GM21529 (cell line): ENCODE measurements around the gene GPI.

Source experiments
- ATAC-seq: cut with Tn5 transposase; IDR thresholded peaks from one replicate; pipeline ENCODE4 v1.9.1; 2021; ENCODE audit not compliant: unreplicated experiment

GPI gene

DNA sequence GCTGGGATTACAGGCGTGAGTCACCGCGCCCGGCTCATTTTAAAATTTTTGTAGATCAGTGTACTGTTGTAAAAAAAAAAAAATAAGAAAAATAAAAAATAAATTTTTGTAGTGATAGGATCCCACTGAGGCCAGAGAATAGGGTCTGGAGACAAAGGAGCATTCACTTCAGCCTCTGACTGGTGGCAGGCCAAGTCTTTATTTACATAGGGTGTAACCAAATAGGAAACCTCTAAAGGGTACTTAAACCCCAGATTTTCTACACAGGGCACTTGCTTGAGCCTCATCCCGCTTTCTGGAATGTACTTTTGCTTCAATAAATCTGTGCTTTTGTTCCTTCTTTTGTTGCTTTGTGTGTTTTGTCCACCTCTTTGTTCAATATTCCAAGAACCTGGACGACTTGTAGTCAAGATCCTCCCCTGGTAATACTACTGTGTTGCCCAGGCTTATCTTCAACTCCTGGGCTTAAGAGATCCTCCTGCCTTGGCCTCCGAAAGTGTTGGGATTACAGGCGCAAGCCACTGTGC lies 37.1 kb downstream of the GPI start:
- ATAC-seq: no peak

DNA sequence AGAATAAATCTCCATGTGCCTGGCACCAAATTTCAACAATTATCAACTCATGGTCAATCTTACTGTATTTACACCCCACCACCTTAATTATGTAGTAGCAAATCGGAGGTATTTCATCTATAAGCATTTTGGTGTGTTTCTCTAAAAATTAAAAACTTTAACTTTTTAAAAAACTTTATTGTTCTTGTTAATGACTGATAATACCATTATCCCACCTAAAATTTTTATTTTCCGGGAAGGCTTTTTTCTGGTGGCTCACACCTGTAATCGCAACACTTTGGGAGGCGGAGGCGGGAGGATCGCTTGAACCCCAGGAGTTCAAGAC lies 38.8 kb downstream of the GPI start:
- peak; percentile 6 for ATAC-seq

DNA sequence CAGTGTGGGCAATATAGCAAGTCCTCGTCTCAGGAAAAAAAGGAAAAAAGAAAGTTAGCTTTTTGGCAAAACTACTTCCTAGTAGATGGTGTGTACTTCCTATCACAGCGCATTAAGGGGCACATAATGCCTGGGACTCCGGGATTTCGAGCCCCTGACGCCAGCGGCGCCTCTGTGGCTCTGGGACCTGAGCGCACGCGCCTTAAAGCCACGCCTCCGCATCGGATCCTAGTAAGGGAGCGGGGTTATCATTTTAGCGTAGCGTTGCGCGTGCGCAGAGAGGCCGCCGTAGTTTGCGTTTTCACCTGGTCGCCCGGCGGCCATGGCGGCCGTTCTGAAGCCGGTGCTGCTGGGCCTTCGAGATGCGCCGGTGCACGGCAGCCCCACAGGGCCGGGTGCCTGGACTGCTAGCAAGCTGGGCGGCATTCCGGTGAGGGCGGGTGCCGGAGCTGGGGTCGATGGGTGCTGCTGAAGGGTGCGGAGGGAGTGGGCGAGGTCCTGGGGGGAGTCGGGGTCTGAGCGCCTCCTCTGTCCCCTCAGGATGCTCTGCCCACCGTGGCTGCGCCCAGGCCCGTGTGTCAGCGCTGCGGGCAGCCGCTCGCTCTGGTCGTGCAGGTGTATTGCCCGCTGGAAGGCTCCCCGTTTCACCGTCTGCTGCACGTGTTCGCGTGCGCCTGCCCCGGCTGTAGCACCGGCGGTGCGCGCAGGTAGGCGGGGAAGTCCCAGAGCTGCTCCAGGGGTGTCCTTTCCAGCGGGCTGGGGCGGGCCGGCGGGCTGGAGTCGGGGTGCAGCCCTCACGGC lies 39.3 kb downstream of the GPI start, which contains the start of gene PDCD2L:
Gene PDCD2L, plus strand, starts transcription at position 291 of the 801 bp plus-strand sequence. Its CDS starts 32 bp downstream, at position 323.
- peak; percentile 75 for ATAC-seq

DNA sequence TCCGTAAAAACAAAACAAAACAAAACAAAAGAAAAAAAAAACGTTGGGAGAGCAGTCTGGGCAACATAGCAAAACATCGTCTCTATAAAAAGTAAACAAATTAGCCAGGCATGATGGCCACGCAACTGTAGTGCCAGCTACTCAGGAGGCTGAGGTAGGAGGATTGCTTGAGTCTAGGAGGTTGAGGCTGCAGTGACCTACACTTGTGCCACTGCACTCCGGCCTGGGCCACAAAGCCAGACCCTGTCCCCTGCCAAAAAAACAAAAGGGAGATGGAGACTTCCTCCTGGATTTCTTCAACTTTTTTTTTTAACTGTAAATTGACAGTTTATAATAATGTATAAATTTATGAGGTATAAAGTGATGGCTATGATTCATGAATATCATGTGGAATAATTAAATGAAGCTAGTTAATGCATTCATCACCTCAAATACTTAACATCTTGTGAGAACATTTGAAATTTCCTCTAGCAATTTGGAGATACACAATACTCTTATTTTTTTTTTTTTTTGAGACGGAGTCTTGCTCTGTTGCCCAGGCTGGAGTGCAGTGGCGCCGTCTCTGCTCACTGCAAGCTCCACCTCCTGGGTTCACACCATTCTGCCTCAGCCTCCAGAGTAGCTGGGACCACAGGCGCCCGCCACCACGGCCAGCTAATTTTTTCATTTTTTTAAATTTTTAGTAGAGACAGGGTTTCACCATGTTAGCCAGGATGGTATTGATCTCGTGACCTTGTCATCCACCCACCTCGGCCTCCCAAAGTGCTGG lies 41.1 kb downstream of the GPI start:
- ATAC-seq: no peak

DNA sequence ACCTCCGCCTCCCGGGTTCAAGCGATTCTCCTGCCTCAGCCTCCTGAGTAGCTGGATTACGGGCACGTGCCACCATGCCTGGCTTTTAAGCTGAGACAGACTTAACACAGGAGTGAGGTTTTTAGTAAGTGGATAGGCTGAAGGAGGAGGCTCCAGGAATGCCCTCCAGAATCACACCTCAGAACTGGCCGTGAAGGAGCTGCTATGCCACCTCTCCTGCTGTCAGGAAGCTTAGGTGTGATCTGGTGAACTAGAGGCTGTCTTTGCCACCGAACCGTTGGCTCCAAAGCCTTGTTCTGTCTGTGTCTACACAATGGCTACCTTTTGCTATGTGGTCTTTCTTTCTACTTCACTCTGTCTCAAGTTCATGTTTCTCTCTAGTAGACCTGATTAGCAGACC lies 43.4 kb downstream of the GPI start:
- ATAC-seq: no peak

DNA sequence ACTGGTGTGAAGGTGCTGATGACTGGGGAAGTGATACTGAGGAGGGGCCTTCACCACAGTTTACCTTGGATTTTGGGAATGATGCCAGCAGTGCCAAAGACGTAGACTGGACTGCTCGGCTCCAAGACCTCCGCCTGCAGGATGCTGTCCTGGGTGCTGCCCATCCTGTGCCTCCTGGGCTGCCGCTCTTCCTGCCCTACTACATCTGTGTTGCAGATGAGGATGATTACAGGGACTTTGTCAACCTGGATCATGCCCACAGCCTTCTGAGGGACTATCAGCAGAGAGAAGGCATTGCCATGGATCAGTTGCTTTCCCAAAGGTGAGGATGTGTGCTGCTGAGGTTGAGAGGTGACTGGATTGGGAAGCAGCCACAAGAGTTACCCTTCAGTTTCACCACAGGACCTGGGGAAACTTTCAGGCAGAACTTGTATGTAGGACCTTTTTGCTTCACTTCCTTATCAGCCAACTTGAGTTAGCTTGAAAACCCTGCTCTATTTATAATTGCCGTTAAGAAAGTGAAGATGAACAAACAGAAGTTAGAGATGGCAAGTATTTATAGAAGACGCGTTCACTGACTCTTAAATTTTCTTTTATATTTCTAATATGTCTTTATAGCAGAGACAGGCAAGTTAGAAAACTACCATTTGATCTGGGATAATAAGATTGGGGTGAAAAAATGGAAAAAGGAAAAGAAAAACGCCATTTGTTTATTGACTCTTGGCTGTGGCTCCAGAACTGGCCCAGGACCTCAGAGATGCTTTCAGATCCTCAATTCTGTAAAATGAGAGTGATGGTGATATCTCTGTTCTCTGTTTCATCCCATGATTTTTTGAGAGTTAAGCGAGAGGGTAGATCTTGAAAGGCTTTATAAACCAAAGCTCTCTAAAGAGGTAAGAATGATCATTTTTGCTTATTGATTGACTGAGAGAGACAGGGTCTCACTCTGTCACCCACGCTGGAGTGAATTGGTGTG lies 44.5 kb downstream of the GPI start:
- ATAC-seq: peak; percentile 68

DNA sequence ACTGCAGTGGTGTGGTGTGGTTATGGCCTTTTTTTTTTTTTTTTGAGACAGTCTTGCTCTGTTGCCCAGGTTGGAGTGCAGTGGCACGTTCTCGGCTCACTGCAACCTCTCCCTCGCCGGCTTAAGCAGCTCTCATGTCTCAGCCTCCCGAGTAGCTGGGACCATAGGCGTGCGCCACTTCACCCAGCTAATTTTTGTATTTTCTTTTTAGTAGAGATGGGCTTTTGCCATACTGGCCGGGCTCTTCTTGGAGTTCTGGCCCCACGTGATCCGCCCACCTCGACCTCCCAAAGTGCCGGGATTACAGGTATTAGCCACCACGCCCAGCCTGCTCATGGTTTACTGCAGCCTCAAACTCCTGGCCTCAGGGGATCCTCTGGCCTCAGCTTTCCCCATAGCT lies 46.2 kb downstream of the GPI start:
- ATAC-seq: no peak

DNA sequence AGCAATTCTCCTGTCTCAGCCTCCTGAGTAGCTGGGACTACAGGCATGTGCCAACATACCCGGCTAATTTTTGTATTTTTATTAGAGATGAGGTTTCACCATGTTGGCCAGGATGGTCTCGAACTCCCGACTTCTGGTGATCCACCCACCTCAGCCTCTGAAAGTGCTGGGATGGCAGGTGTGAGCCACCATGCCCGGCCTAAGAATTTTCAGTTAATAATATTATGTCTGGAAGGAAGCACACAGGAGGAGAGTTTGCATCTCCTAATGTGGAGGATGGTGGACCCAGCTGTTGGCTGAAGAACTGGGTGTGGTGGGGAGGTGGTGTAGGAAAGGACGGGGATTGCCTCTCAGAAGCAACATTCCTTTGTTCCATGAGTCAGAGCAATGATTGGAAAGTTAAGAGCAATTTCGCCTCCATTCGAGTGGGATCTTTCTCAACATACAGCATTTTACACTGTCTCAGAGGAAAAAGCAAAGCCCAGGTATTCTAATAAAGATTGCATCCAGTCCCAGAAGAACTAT lies 51.1 kb downstream of the GPI start:
- no peak for ATAC-seq

DNA sequence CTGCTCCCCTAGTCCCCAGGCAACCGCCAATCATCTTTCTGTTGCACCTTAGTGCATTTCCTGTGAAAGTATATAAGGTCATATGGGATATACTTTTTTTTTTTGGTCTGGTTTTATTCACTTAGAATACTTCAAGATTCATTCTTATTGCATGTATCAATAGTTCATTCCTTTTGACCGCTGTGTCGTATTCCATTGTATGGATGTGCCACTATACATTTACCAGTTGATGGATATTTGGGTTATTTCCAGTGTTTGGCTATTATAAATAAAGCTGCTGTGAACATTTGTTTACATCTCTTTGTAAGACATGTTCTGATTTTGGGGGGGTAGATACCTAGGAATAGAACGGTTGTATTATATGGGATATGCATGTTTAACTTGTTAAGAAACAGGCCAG lies 53.3 kb downstream of the GPI start:
- no peak for ATAC-seq

DNA sequence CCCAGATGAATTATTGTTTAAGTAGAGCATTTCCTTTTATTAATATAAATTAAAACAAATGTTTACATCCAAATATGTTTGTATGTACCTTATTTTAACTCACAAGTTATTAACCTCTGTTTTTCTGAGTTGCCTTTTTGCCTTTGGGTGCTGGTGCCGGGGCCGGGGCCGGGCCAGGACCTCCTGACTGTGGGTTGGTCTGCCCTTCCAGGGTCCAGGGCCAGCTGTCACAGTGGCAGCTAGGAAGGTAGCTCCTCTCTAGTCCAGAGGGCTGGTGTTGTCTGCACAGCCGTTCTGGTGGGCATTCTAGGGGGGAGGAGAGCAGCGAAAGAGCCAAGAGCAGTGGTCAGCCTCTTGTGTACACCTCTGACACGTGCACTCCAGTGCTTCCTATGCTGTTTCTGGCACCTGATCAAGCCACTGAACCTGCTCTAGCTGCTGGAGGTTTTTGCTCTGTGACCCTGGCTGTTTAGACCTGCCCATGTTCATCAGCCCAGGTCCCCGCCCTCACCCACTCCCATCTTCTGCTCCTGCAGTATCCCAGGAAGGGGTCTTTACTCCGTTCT lies 61.2 kb downstream of the GPI start:
- ATAC-seq: no peak

DNA sequence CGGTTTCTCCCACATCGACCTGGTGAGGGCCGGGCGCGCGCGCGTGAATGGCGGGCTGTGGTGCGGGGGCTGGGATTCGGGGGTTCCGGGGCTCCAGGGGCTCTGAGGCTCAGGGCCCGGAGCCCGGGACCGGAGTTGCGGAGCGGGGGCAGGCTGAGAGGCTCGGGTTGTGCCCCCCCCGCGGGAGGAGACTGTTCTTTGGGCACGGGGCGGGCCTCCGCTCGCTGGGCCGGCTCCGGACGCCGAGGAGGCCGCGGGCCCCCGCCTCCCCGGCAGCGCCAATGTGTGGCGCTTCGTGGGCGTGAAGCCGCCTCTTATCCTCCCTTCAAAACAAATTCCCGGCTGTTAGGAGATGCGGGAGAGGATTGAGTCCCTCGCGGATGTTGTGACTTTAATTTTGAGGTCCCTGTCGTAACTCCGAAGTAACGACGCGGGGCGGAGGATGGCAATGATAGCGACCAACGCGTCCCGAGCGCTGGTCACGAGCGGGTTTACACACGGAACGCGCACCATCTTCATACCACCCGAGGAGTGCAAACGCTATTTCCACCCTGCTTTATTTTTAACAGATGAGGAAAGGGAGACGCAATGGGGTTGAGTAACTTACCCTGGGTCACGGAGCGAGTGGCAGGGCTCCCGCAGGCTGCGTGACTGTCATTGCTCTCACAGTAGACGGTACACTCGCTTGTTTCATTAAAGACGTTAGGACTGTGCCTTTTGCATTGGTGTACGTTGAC lies 63.7 kb downstream of the GPI start:
- peak; percentile 49 for ATAC-seq

DNA sequence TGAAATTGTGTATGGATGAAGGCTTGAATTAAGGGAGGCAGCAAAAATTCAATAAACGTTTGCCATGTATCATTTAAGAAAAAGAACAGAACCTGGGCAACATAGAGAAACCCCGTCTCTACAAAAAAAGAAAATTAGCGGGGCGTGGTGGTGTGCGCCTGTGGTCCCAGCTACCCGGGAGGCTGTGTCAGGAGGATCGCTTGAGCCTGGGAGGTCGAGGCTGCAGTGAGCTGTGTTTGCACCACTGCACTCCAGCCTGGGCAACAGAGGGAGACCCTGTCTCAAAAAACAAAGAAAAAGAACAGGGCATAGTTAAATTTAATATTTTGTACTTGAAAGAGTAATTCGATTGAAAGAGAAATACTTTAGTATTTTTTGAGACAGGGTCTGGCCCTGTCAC lies 64.6 kb downstream of the GPI start:
- ATAC-seq: no peak

DNA sequence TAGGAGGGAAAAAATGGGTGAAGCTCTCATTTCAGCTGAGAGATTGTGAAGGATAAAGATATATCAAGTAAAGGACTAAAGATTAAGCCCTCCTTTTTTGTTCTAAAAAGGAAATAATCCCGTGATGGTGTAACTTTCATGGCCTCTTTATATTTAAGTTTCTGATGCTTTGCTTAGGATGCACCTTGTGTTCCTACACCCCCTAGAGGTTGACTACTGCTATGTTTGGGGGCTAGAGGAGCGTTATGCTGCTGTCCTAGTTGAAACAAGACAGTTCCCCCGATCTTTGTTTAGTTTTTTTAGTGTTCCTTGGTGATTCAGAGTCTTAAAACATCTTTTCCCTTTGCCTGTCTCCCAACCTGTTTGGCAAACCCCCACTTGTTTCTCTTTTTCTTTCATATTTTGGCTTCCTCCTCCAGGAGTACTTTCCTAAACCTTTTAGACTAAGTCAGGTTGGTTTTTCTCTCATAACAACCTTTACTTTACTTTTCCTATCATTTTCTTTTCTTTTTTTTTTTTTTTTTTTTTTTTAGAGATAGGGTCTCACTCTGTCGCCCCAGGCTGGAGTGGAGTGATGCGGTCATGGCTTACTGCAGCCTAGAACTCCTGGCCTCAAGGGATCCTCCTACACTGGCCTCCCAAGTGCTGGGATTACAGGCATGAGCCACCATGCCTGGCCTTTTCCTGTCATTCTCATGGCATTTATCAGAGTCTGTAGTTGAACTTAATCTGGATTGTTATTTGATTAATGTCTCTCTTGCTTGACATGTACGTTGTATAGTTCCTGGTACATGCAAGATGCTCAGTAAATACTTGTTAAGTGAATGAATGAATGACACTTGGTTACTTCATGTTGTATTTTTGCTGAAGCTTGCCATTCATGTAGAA lies 66.0 kb downstream of the GPI start:
- no peak for ATAC-seq

DNA sequence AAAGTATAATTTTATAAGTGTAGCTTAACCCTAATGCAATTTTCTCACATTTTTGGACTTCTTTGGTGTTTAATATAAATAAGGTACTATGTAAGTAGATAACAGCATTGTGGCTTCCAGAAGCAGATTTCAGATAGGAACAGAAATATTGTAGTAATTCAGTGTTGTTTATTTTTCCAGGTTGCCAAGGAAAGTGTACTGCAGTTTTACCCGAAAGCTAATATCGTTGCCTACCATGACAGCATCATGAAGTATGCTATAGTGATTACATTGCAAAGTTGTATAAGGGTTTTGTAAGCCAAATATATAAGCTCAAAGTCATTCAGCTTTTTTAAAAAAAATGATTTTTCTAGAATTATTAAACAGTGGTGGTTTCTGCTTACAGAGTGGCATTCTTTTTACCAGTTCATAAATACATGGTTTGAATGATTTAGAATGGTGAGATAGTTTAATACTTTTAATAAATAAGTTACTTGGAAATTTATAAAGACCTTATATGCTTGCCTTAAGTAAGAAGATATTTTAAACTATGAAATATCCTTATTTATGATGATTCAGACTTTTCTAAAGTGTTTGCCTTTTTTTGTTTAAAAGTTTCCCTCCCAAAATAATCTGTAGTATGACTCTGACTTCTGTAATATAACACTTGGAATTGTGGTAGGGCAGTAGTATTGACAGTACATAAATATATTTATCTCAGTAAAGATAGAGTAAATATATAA lies 66.8 kb downstream of the GPI start:
- no peak for ATAC-seq

DNA sequence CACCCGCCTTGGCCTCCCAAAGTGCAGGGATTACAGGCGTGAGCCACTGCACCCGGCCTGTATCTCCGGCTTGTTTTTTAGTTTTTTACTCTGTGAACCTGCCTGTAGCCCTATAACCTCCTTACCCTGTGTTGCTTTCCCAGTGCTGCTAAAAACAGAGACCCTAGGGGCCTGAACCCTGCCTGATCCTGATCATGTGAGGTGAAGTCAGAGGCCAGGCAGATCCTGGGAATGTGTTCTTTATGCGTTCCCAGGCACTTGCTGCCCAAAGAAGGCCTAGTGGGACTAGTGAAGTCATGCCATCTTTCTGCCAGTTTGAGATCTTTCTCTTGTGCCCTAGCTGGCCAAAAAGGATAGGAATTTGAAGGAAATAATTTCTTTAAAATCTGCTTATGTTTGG lies 67.8 kb downstream of the GPI start:
- ATAC-seq: no peak

DNA sequence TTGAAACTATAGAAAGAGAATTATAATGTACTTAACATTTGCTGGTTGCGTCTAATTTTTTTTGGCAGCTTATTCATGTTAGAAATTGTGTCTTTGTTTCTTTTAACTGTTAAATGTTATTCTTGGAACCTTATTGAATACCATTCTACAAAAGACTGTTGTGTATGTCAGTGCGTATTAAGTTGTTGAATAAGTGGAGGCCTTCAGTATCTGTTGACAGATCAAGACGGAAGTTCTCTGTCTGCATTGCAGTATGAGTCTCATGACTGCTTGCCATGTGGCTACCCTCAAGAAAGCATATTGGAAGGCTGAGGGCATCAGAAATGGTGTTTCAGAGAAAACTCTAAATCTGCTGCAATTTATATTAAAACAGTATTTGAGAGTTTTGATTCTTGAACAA lies 71.7 kb downstream of the GPI start:
- ATAC-seq: no peak

DNA sequence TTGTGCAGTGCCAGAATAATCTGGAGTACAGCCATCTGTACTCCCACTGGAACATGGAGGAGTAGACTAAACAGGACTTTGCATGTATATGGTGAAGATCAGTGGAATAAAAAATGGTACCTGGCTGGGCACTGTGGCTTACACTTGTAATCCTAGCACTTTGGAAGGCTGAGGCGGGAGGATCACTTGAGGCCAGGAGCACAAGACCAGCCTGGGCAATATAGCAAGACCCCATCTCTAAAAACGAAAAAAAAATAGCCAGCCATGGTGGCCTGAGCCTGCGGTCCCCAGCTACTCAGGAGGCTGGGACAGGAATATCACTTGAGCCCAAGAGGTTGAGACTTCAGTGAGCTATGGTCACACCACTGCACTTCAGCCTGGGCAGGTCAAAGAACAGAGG lies 83.2 kb downstream of the GPI start:
- no peak for ATAC-seq
